HG02840 (cell line): ENCODE measurements around the gene AURKB.
"Not testable (repeated sequence)": the region's sequence is repeated elsewhere in the genome, so short reads cannot be mapped to it uniquely, and the experiment has no call there.

Experiments
- ATAC-seq: cut with Tn5 transposase; IDR thresholded peaks from one replicate; pipeline ENCODE4 v1.9.1; 2021; ENCODE audit warnings: mild to moderate bottlenecking, moderate library complexity, moderate number of reproducible peaks; ENCODE audit not compliant: unreplicated experiment, low FRiP score

Gene AURKB

DNA sequence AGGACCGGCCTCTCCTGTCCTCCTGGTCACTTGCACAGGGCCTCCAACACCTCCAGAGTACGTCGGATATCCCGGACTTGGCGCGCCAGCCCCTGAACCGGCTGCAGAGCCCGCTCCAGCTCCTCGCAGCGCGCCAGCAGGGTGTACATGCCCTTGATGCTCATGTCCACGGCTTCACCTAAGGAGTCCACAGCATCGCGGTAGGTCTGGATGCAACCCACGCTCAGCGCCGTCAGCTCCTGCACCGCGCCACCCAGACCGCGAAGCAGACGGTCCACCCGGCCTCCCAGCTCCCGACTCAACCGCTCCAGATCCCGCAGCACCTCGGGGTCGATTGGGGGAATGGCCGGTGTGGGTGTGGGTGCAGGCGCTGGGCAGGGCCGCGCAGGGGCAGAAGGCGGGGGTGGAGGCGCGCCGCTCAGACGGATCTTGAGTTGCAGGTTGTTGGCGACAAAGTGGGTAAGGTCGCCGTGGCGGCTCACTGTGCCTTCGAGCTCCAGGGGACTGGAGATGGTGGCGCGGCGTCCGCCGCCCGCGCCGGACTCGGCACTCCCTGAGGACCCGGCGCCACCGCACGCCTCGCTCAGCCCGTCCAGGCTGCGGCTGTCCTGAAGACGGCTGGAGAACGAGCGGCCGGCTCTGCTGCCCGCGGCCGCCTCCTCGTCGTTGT is 21.2 kb downstream of the AURKB start:
- ATAC-seq = no peak

DNA sequence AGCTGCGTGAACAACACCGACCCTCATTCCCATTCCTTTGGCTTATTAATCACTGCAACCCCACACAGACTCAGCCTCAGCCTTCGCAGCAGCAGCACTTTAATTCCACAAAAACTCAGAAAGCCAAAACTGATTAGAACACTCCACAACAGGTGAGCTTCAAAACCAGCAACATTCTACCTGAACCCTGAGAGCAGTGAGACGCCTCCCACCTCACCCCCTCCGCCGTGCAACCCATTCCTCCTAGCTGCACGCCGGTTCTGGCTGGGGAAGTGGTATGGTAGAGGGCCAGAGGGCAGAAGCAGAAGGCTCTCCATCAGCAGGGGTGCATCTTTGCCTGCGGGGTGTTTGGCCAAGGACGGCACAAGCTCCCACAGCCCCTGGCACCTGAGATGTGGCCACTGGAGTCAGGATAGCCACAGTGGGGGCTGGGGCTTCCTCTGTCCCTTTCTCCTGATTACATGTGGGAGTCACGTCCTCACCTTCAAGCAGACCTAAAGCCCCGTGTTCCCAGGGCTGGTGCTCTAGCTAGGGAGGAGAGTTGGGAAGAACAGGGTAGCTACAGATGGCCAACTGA is 22.0 kb downstream of the AURKB start:
- ATAC-seq = no peak

DNA sequence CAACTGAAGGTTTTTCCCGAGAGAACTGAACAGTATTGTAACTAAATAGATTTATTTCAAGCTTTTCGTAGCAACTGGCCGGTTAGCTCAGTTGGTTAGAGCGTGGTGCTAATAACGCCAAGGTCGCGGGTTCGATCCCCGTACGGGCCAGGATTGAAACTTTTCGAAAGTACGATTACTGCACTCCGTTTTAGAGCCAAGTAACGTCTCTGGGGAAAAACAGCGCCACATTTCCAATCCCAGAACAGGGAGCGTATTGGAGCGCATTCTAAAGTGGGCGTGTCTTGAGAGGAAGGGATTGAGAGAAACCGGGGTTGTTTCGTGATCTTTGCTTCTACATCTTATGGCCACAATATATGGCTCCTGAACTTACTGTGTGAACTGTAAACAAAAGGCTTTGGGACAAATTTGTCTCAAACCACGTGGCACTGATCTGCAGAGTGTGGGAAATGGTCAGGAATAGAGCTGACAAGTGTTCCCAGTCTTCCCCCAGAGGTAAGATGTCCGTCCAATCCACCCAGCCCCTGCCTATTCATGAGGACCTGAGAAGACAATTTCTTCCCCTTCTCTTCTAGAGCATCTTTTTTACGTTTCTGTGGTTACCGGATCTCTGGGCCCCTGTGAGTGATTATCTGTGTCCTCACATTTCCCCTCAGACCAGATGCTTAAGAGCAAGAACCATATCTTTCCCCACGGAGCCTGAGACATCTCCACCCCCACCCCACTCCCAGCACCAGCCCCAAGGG is 22.7 kb downstream of the AURKB start:
- ATAC-seq = peak; percentile 25

DNA sequence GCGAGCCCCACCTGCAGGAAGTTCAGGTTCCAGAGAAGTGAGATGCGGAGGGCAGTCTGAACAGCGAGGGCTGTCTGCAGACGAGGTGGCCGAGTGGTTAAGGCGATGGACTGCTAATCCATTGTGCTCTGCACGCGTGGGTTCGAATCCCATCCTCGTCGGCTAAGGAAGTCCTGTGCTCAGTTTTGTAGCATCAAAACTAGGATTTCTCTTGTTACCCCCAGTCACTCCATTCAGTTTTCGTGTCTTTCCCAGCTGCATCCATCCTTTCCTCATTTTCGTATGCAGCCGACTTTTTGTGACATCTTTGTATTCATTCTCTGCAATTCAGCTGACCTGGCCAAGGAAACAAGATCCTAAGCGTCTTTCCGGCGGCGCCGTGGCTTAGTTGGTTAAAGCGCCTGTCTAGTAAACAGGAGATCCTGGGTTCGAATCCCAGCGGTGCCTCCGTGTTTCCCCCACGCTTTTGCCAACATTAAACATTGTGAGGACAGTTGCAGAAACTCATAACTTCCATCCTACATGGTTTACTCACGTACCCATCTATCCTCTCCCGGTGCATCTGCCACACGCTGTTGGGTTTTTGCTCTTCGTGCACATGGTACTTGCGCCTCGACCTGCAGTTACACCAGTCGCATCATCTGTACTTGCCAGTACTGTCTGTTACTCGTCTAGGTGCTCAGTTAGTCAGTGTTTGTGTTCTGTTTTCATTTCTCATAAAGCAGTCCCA is 23.4 kb downstream of the AURKB start:
- peak; percentile 22 for ATAC-seq

DNA sequence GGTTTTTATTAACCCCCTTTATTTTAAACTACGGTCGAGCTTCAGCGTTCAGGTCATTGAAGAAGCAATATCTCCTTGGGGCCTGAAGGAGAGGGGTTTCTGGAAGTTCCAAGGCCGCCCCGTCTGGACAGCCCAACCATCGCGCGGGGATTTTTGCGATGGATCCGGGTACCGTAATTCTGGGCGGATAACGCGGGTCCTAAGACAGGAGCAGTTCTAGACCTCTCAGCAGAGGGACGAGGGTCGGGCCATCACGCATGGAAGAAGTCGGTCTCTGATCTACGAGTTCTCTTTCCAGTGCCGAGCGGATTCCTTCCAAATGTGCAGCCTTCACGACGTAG is 24.0 kb downstream of the AURKB start:
- peak; percentile 0 for ATAC-seq

DNA sequence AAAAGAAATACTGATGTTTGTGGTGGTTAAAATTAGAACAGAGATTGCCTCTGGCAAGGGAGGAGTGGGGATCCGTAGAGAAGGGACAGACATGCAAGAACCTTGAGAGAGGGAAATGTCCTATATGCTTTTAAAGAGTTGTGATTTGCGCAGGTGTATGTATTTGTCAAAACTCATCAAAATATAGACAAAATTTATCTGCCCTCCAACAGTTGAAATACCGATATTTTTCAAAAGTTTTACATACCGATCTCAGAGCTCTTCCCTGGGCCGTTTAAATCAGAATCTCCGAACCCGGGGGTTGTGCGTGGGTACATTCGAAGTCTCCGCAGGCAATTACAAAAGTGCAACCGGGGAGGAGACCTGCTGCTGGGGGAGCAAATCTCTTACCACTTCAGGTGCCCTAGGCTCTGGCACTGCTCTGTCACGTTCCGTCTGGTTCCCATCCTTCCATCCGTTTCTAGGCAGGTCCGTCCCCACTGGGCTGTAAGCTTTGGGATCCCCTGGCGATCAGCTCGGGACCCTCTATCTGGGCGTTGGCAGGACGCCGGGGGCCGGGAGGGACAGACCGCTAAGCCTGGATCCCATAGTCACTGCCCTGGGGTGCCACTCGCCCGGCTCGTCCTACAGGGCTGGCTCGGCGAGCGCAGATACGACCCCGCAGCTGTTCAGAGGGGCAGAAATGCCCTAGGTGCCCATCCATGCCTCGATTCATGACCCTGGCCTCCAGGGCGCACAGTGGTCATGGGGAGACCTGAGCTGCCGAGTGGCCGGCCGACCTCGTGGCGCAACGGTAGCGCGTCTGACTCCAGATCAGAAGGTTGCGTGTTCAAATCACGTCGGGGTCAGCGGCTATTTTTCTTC is 24.6 kb downstream of the AURKB start:
- no peak for ATAC-seq

DNA sequence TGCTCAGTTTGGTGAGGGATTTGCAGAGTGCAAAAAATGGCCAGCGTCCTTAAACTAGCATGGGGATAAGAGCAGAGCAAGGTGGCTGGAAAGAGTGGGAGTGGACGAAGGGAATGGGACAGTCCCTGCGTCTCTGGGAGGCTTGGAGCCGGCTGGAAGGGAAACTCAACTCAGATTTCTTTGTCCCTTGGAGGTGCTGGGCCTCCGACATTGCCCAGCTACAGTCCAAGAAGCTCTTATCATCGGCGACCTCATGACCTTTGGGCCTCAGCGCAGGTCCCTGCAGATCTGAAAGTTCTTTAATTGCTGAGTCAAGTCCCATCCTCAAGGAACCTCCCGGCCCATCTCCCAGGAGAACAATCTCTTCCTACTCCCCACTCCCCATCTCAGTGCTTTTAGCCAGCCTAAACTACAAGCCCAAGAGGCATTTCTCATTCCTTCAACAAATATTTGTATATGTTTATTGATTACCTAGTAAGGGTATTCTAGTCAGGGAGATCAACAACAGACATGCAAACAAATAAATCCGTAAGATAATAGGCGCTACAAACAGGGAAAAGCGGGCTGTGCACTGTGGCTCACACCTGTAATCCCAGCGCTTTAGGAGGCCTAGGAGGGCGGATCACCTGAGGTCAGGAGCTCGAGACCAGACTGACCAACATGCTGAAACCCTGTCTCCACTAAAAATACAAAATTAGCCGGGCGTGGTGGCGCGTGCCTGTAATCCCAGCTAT is 33.2 kb downstream of the AURKB start:
- ATAC-seq = no peak

DNA sequence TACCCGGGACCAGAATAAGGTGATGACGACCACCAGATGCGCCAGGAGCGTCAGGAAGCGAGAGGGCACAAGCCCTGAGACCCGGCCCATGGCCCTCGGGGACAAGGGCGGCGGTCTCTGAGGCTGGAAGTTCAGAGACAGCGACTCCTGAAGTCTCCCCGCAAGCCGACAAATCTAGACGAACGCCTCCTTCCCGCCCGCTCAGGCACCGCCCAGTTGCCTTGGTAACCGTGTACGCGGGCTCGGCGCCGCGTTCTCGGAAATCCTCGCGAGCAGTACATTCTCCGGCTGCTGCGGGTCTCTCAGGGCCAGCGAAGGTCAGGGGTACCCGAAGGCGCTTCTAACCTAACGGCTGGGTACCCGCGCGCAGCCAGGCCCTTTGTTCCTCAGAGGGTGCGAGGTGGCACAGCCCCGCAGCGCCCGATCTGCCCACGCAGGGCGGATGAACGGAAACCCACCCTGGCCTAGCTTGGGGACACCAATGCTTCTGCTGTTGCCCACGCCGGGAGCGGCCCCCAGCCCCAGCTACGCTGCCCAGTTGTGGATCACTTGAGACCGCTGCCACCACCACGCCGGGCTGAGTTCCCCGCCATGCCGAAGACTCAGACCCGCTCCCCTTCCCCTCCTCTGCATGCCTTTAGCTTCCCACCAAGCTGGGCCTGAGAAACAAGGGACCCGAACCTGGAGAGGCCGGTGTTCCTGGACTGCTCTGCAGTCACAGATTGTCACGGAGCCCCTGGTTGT is 34.0 kb downstream of the AURKB start, which contains the start of gene TMEM107:
TMEM107 (minus strand) TSS at position 184 of the 744 bp plus-strand sequence; CDS start at position 90, 94 bp downstream.
- no peak for ATAC-seq

DNA sequence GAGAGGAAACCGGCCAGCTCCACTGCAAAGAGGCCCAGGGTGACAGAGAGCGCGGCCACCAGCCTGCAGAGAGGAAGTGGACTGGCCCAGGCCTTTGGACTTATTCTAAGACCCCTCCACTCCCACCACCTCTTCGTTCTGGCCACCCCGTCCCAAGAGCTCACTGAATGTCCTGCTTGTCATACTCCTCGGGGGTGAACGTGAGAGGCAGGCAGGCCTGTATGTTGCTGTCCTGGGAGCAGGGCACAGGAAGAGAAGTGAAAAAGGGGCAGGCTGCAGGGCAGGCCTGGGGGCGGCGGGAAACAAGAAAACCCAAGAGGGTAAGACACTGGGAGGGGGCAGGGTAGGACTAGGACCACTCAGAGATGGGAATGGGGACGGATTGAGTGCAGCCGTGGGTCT is 34.6 kb downstream of the AURKB start:
- ATAC-seq = no peak

DNA sequence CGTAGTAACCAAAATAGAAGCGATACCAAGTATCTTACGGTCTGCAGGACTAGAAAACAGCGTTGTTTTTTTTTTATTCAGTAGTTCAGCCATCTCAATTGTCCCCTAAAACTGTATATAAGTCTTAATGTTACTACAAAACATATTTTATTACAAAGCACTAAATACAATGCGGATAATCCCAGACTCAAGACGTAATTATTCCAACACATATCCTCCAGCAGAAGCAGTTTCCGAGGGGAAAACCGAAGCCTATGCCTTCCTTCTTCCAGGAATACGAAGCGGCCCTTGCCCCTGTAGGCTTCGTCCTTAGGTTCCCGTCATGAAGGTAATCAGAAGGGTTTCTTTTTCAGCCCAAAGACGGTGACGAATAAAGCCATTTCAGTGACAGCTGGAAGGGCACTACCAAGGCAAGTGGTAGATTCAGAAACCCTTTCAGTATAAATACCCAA is 36.5 kb downstream of the AURKB start:
- no peak for ATAC-seq

DNA sequence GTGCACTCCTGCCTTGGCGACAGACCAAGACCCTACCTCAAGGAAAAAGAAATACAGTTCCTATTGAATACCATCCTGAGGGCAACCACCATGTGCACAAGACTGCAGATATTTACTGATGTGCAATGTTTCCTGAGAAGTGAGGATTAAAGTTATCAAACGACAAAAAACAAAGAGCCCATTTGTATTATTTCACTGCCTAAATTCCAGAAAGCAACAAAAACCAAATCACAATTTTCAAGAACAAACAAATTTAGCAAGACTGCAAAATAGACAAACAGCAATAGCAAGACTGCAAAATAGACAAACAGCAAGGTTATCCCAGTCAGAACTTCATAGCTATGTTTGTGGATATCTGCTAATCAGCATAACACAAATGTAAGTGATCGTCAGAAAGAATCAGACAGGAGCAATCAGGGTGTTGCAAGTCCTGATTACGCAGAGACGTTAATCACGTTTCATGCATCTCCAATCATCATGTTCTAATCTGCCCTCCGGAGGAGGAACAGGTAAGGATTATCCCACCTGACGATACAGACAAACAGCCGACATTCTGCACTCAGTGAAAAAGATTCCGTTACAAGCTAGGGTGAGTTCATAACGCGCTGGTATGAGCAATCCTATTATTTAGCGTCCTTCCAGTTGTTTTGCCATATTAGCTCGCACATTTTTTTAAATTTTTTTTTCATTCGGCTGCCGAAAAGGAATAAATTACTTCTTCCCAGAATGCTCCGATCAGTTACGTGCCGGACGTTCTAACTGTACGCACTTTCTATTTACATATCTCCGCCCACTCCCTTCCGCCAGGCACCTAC is 37.1 kb downstream of the AURKB start:
- peak; percentile 68 for ATAC-seq

DNA sequence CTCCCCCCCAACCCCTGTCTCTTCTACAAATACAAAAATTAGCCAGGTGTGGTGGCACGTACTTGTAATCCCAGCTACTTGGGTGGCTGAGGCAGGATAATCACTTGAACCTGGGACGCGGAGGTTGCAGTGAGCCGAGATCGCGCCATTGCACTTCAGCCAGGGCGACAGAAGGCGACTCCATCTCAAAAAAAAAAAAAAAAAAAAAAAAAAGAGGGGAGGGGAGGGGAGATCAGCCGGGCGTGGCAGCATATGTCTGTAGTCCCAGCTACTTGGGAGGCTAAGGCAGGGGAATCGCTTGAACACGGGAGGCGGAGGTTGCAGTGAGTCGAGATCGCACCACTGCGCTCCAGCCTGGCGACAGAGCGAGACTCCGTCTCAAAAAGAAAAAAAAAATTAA is 40.2 kb downstream of the AURKB start:
- ATAC-seq = not testable (repeated sequence)

DNA sequence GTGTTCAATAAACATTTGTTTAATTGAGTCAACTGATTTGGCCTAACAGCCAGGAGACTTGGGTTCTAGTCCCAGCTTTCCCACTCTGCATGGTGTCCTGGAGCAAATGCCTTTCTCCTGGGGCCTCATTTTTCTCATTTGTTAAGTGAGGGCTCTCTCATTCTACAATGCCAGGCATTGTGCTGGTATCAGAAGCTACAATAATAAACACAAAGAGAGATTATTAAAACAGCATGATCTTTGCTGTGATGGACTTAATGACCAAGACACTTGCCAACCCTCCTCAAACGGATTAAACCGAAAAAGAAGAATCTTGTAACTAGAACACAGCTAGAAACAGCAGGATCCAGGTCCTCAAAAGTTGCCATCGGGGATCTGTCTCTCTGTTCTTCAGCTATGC is 42.8 kb downstream of the AURKB start:
- no peak for ATAC-seq

DNA sequence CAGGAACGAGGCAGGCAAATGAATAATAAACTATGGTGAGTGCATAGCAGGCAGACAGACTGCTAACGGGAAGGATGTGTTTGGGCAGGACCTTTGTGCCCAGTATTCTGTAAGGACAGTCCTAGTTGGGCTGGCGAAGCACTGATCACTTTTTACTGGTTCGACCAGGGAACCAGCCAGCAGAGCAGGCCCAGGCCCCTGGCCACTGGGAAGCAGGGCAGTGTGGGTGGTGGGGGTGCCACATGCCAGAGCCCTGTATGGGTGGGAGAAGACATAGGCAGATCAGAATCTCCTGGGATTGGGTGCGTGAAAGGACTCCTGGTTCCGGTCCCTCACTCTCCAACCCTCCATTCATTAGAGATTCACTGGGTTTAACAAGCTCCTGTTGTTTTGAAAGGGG is 43.6 kb downstream of the AURKB start:
- no peak for ATAC-seq

DNA sequence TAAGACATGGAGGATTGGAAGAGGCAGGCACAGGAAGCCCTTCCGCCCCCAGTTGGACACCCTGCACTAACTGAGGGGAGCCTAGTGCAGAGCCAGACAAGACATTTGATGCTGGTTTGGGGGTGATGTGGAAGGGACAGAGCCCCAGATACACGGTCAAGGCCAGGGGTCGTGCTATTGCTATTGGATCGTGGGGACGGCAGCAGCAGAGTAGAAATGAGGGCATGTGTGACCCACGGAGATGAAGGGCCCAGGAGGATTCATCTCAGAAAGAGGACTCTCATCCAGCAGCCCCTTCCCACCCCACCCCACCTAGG is 45.6 kb downstream of the AURKB start:
- no peak for ATAC-seq

DNA sequence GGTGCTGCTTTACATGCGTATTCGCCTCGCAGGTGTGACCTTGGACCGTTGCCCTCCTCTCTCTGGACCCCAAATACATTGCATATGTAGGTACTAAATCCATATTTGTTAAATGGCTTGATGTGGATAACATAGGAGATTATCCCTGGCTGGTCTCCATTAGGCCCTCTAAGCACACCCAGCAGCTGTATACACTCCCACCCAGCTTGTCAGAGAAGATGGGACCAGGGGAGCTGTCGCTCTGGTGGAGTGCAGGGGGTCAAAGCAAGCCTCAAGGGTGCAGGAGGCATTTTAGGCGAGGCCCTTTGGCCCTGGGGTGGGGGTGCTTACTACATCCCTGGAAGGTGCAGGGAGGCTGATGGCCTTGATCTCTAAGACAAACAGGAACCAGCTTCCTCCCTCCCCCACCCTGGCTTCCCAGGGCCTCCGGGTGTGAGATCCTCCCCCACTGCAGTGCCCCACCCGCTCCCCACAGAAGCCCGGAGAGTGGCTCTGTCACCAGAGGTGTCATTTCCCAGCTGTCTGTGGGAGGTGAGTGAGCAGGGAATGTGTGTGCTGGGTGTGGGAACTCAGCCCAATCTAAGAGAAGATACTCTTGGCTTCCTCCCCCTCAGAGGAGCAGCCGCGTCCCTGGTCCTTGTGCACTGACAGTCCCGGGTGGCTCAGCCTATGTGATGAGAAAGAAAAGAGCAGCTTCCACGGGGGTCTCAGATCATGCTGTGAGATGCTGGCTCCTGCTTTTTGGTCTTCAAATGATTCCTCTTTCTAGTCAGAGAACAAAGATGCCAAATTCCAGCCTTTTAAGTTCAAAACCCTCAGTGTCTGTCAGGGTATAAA is 46.2 kb downstream of the AURKB start:
- ATAC-seq = no peak
